Transverse colon (tissue), 4 donors: ENCODE measurements around the gene ZNF526.

Experiments used
- CTCF ChIP-seq, 5 experiments: fragments of 200-600 bp in 3 of 5; fragments of 450-650 bp in 2 of 5; sonication (generic) in 3 of 5; IDR thresholded peaks; 1 replicate in 2 of 5; 2 replicates in 3 of 5; pipeline ENCODE4 v1.5.1; 2016 to 2017; ENCODE audit warnings: antibody characterized with exemption in 5 of 5, inconsistent platforms in 3 of 5, mild to moderate bottlenecking in 2 of 5, moderate library complexity in 1 of 5
- EP300 ChIP-seq: sonication (generic); formaldehyde crosslinking; IDR thresholded peaks from one replicate; pipeline ENCODE4 v1.6.1; 2017; ENCODE audit warnings: antibody characterized with exemption, low read depth
- POLR2A ChIP-seq: fragments of 450-650 bp; IDR thresholded peaks from one replicate; pipeline ENCODE4 v1.6.1; 2016; ENCODE audit warnings: antibody characterized with exemption, mild to moderate bottlenecking, moderate library complexity
- POLR2AphosphoS5 ChIP-seq, 3 donors: sonication (generic); formaldehyde crosslinking; IDR thresholded peaks; one replicate each; pipeline ENCODE4 v1.6.1; 2016; ENCODE audit warnings: antibody characterized with exemption in 3 of 3

GRCh38 chr19:42219812-42220750 lies at the start of gene ZNF526:
- no peak for TF ChIP-seq CTCF (IDR thresholded peaks at IDR 0.05)
- TF ChIP-seq POLR2A = peak; percentile 71
- TF ChIP-seq POLR2AphosphoS5 (IDR thresholded peaks at IDR 0.05) = peak; percentile 78 to 88 (median 88)
- no peak for TF ChIP-seq EP300
